ENCODE data around the gene ELAVL2. TPM values are rescaled to one million over a fixed set of nuclear protein-coding genes. Genes with fewer than 3 reads are reported as not detected.

Gene ELAVL2
- not detected for total RNA-seq
- long read RNA-seq = 0 reads

- H3K27ac ChIP-seq = no peak within 1 kb of the TSS
- no peak for TF ChIP-seq CTCF (IDR thresholded peaks at IDR 0.05)
- peak; percentile 93 for ATAC-seq
- intact Hi-C loops (cut with DNase I) = no loop called here
- peak within 1 kb of the TSS; percentile 44 for H3K4me3 ChIP-seq
- peaks cover 87% of the 10 kb centered on the region for H3K27me3 ChIP-seq
- no peaks in the 10 kb centered on the region for H3K9me3 ChIP-seq
- peaks cover 11% of the 10 kb centered on the region for H3K4me1 ChIP-seq
- H3K36me3 ChIP-seq = no peaks in the 10 kb centered on the region
- DNase-seq = peak; percentile 90
Observed at GRCh38 chr9:23826120-23826629, at the start of gene ELAVL2. ELAVL2 (minus strand) TSS chr9:23826240; CDS start chr9:23762234, 64,006 bp downstream.

GRCh38 chr9:23858234-23858633, 32.2 kb upstream of the ELAVL2 start:
- Histone ChIP-seq H3K4me1 (no peaks in the 10 kb centered on the region), H3K27ac (no peak overlapping the region), H3K9me3 (no peaks in the 10 kb centered on the region), H3K36me3 (no peaks in the 10 kb centered on the region), H3K27me3 (no peaks in the 10 kb centered on the region), H3K4me3 (no peak overlapping the region)
- no peak for TF ChIP-seq CTCF (IDR thresholded peaks at IDR 0.05)
- intact Hi-C loops (cut with DNase I) = no loop called here
- DNase-seq (no peak), ATAC-seq (no peak)

- H3K4me1 ChIP-seq = no peaks in the 10 kb centered on the region
- intact Hi-C loops (cut with DNase I) = no loop called here
- peaks cover 3% of the 10 kb centered on the region for H3K27me3 ChIP-seq
- ATAC-seq (no peak), DNase-seq (no peak)
- no peak overlapping the region for H3K27ac ChIP-seq
- H3K36me3 ChIP-seq = no peaks in the 10 kb centered on the region
- H3K9me3 ChIP-seq = no peaks in the 10 kb centered on the region
- H3K4me3 ChIP-seq = no peak overlapping the region
- no peak for TF ChIP-seq CTCF (IDR thresholded peaks at IDR 0.05)
Observed at GRCh38 chr9:23855873-23856604, 30.0 kb upstream of the ELAVL2 start.

- intact Hi-C loops (cut with DNase I) = no loop called here
- no peak for TF ChIP-seq CTCF (IDR thresholded peaks at IDR 0.05)
- Histone ChIP-seq H3K36me3 (no peaks in the 10 kb centered on the region), H3K27ac (no peak overlapping the region), H3K27me3 (peaks cover 20% of the 10 kb centered on the region), H3K9me3 (no peaks in the 10 kb centered on the region), H3K4me3 (peak overlapping the region; percentile 39), H3K4me1 (no peaks in the 10 kb centered on the region)
- ATAC-seq (peak; percentile 86), DNase-seq (peak; percentile 65)
Observed at GRCh38 chr9:23850690-23851629, 24.9 kb upstream of the ELAVL2 start.

DNA sequence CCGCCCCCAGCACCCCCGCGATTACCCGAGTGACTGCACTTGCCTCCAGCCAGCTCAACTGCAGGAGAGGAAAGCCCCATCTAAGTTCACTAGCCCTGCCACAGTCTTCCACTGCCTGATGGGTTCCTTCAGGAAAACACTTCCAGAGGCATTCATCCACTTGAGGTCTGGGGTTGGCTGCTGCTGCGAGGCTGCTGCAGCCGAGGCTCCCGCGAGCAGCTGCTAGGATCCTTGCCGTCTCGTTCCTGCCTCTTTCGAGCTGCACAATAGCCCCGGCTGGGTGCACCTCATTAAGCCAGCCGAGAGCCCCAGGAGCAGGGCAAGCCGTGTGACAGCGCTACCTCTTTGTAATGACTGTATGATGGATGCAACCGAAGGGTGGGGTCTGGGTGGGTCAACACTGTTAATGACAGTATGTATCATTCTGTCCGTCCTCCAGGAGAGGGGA, 24.2 kb upstream of the ELAVL2 start:
- DNase-seq (no peak), ATAC-seq (peak; percentile 46)
- Histone ChIP-seq H3K27me3 (peaks cover 20% of the 10 kb centered on the region), H3K9me3 (no peaks in the 10 kb centered on the region), H3K36me3 (no peaks in the 10 kb centered on the region), H3K27ac (no peak overlapping the region), H3K4me1 (no peaks in the 10 kb centered on the region), H3K4me3 (no peak overlapping the region)
- TF ChIP-seq CTCF (IDR thresholded peaks at IDR 0.05) = no peak
- intact Hi-C loops (cut with DNase I) = no loop called here

Data from upper lobe of right lung (tissue), 1 donor.